Stimulated activated CD4-positive, alpha-beta T cell treated with anti-CD3 and anti-CD28 coated beads, Interleukin-12 subunit alpha, Interleukin-12 subunit beta, amount 100 ng/mL, for 48 hours (primary cell): ENCODE measurements around the gene MTMR4.
"Not testable (repeated sequence)": the region's sequence is repeated elsewhere in the genome, so short reads cannot be mapped to it uniquely, and the experiment has no call there.

Experiments
- DNase-seq, 3 donors: peaks; one replicate each; pipeline ENCODE4 v3.0.0-alpha.2; 2020; ENCODE audit warnings: low read depth in 2 of 3, low spot score in 1 of 3

The MTMR4 gene

DNA sequence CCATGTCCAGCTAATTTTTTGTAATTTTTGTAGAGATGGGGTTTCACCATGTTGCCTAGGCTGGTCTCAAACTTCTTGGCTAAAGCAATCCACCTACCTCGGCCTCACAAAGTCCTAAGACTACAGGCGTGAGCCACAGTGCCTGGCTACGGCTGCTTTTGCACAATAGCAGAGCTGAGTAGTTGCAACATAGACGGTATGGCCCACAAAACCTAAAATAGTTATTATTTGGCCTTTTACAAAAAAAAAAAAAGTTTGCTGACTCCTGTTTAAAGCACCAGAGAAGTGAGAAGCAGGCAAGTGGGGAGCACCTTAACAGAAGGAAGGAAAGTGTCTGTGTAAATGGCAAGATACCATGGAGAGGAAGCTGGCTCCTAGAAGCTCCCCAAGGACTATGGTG lies 20.9 kb downstream of the MTMR4 start:
- DNase-seq = no peak

DNA sequence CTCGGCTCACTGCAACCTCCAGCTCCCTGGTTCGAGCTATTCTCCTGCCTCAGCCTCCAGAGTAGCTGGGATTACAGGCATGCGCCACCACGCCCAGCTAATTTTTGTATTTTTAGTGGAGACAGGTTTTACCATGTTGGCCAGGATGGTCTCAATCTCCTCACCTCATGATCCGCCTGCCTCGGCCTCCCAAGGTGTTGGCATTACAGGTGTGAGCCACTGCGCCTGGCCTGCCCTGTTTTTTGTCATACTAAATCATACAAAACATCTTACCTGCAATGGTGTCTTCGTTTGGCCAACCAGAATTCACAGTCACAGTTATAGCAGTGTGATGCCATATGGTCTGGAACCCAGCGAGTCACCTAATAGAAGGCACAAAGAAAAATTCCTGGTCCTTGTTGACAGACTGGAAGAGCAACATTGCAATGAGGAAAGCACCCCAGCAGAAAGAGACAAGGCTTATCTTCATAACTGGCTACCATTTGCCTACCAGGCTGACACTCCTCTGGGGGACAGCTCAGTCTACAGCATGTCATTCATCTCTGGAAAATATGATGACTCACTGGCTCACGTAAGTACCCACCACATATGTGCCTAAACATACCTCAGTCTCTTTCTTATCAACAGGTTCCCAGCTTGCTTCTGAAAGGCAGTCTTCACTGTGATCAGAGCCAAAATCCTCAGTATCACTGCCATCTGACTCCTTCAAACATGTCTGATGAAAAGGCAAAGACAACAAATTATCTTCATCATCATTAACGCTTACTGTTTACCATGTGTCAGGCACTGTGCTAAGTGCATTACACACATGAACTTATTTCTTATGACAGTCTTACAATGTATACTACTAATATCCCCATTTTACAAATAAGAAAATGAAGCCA lies 22.0 kb downstream of the MTMR4 start:
- no peak for DNase-seq

DNA sequence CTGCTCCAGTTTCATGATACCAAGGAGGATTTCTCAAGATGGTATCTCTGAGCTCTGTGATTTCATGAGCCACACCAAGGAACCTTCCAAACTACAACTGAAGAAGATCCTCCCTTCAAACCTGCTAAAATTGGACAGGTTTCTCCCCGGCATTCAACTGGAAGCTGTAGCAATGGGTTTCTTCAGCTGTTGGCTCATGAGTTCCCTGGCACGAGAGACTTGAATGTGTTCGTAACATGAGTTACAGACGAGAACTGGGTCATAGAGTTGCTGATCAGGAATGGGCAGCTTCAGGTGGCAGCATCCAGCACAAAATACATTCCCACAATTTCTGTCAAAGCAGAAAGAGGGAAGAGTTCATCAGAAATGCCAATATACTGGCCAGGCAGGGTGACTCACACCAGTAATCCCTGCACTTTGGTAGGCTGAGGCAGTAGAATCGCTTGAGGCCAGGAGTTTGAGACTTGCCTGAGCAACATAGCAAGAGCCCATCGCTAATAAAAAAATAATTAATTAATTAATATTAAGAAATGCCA lies 22.9 kb downstream of the MTMR4 start:
- no peak for DNase-seq

DNA sequence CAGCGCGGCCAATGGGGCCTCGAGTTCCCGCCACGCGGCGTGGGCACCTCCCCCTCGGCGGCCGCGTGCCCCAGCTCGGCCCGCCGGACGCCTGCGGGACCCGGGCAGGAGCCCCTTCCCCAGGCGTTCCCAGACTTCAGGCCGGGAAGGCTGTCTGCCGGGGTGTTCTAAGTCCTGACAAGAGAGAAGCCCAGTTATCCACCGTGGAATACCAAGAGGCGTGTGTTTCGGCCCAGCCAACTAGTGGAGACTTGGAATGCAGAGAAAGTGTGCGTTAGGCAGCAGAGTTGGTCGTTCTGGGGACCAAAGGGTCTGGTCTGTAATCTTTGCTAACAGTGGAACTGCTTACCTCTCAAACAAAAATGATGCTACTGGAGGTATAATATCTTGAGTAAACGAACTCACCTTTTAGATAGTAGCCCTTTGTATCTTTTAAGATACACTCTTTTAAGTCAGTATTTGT lies 26.0 kb downstream of the MTMR4 start:
- no peak for DNase-seq

DNA sequence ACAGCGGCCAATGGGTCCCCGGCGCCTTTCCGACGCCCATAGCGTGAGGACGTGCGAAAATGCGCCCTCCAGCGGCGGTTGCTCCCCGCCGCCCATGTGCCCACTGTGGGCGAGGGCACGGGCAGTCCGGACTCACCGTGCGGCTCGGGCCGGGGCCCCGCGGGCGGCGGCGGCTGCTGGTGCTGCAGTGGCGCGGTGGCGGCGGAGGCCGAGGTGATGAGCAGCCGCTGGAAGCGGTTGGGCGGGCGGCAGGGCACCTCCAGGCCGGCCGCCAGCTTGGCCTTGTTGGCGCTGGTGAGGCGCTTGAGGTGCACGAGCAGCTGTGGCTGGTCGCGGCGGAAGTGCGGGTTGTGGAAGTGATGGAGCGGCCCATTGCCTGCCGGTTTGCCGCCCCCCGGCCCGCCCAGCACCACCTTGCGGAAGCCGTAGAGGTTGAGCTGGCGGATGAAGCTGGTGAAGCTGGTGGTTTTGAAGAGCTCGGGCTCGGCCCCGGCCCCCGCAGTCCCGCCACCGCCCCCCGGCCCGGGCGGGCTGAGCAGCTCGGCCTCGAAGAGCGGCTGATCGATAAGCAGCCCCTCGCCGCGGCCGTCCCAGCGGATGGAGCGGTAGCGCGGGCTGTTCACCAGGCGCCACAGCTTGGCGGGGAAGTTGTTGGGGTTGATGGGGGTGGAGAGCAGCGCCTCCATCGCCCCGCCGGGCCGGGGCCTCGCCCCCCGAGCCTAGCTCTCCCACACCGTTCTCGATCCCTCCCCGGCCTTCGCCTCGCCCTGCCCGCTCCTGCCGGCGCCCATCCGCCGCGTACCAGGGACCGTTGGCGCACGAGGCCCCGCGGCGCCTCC lies 26.6 kb downstream of the MTMR4 start, which contains the start of gene HSF5:
Gene HSF5, minus strand, starts transcription at position 820 of the 839 bp plus-strand sequence. Its CDS starts 134 bp downstream, at position 686.
- DNase-seq = peak; percentile 40 to 60 (median 53)

DNA sequence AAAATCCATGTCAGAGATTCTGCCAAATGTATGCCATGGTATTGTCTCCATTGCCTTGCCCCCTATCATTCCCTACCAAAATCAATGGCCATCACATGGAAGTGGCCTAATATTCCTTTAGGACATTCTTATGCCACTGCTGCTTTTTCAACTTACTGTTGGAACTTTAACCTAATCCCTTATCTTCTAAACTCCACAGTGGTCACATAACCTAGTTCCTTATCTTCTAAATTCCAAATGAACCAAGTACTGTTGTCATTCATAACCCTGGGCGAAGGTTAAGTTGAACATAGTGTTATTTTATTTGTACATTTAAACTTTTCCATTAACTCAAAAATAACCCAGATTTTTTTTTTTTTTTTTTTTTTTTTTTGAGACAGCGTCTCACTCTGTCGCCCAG lies 29.8 kb downstream of the MTMR4 start:
- no peak for DNase-seq

DNA sequence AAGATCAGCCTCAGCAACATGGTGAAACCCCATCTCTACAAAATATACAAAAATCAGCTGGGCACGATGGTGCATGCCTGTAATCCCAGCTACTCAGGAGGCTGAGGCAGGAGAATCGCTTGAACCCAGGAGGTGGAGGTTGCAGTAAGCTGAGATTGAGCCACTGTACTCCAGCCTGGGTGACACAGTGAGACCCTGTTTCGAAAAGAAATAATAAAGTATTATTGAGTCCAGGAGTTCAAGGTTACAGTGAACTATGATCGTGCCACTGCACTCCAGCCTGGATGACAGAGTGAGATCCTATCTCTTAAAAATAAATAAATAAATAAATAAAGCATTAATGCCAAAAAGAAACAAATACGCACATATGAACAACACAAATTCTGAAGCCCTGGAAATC lies 32.6 kb downstream of the MTMR4 start:
- DNase-seq = not testable (repeated sequence)

DNA sequence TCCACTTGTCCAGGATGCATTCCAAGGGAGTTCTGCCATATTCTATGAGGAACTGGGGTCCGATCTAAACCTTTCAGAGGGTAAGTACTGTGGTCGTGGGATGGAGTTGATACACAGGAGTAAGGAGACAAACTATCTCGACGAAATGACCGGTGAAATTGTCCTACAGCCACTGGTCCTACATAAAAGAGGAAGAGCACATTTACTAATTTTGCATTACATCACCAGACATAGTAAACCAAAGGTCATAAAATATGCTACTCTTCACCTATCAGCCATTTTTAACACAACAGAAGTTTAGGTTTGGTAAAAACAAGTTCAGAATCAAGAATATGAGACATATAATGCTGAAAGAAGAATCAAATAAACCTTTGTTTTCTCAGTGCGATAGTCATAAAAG lies 34.3 kb downstream of the MTMR4 start:
- DNase-seq = no peak

DNA sequence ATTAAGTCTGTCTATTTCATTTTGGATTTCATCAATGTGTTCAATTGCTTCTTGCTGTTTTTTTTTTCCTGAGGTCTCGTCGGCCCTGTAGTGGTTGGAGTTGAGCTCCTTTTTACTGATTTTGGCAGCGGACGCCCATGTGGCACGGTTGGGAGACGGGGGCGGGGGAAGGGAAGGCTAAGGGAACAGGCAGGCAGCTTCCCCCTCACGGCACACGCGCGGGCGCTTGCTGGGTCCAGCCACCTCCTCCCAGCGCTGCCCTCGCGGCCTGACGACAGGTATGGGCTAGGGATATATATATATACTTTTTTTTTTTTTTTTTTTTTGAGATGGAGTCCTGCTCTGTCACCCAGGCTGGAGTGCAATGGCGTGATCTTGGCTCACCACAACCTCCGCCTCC lies 37.6 kb downstream of the MTMR4 start:
- no peak for DNase-seq

DNA sequence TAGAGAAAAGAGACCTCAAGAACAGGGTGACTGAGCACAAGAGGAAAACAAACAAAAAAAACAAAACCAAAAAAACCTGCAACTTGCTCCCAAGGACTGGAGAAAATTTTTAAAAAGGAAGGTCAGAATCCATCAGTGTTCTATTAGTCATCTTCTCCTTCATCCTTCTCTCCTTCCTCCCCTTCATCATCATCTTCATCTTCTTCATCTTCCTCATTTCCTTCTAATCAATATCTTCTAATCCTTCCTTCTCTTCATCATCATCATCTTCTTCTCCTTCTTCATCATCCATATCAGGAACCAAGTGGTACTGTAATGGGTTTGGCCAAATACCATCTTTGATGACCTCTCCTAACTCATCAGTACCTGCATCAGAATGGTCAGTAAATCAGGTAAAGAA lies 38.5 kb downstream of the MTMR4 start:
- no peak for DNase-seq

DNA sequence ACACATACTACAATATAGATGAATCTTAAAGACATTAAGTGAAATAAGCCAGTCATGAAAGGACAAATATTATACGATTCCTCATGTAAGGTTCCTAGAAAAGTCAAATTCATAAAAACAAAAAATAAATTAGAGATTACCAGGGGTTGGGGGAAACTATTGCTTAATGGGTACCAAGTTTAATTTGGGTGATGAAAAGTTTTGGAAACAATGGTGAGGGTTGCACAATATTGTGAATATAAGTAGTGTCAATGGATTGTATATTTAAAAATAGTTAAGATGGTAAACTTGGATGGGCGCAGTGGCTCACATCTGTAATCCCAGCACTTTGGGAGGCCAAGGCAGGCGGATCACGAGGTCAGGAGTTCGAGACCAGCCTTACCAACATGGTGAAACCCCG lies 44.1 kb downstream of the MTMR4 start:
- no peak for DNase-seq

DNA sequence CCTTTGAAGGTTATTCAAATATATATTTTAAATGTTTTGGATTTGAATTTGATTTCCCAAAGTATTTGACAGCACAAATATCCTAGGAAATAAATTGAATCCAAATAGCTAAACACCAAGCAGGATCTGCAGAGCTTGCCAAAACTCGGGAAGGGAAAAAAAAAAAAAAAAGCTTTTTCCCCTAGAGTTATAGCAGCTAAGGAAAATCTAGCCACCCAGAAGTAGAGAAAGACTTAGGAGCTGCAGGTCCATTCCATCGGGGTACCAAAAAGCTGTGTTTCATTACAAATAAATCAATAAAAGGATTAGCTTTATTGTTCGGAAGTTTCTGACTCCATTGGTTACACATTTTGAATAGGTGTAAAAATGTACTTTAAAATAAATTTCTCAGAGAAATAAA lies 45.5 kb downstream of the MTMR4 start:
- no peak for DNase-seq

DNA sequence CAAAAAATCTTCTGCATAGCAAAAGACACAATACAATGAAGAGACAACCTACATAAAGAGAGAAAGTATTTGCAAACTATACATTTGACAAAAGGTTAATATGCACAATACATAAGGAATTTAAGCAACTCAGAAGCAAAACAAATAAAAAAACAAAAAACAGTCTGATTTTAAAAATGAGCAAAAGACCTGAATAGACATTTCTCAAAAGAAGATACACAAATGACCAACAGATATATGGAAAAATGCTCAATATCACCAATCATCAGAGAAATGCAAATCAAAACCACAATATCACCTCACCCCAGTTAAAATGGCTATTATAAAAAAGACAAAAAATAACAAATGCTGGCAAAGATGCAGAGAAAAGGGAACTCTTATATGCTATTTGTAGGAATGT lies 58.9 kb downstream of the MTMR4 start:
- no peak for DNase-seq

DNA sequence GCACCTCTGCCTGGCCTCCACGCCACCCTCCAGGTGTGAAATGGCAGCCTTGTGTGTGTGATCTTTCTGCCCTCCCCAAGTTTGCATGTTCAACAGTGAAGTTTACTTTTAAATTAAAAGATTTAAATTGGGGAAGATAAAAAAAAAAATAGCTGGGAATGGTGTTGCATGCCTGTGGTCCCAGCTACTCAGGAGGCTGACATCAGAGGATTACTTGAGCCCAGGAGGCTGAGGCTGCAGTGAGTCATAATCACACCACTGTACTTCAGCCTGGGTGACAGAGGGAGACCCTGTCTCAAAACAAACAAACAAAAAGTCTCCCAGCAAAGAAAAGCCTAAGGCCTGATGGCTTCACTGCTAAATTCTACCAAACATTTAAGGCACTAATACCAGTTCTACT lies 61.7 kb downstream of the MTMR4 start:
- DNase-seq = no peak

DNA sequence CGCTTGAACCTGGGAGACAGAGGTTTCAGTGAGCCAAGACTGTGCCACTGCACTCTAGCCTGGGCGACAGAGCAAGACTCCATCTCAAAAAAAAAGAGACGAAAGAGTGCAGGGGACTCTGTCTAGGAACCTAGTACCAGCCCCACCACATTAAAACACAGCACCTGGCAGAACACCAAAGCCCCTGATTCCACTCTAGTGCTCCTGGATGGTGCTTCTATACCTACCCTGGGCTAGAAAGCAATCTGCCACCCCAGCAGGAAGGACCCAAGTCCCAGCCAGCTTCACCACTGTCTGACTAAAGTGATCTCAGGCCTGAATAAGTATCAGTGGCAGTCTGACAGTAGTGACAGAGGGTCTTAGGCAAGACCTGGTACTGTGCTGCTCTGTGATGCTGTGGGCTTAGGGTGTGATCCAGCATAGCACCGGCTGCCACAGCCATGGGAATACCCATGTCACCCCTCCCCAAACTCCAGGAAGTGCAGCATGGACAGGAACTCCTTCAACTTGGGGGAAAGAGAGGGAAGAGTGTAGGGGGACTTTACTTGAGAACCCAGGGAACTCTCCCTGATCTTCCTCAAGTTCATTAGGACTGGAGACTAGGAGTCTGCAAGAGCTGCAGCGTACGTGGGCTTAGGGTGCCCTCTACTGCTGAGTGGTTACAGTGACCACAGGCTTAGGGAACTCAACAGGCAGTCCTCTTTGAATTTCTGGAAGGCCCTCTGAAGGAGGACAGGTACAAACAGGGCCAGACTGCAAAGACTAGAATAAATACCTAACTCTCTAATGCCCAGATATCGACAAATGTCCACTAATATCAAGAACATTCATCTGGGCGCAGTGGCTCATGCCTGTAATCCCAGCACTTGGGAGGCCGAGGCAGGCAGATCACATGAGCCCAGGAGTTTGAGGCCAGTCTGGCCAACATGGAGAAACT lies 67.1 kb downstream of the MTMR4 start:
- DNase-seq = peak; percentile 46 to 60 (median 53)

DNA sequence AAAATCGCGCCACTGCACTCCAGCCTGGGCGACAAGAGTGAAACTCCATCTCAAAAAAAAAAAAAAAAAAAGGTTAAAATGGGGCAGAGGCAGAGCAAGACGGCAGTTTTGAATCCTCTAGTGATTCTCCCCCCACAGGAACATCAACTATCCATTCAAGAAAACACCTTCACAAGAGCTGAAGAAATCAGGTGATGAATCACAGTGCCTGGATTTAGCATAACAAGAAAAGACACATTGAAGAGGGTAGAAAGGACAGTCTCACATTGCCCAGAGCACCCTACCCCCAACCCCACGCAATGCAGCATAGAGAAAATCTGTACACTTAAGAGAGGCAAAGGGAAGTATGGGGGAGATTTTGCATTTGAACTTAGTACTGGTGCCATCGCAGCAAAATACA lies 68.4 kb downstream of the MTMR4 start:
- no peak for DNase-seq
